ENCODE data around the gene SRRM3. TPM values are rescaled to one million over a fixed set of nuclear protein-coding genes. Genes with fewer than 3 reads are reported as not detected.
"Not testable (repeated sequence)": the region's sequence is repeated elsewhere in the genome, so short reads cannot be mapped to it uniquely, and the experiment has no call there.

Gene SRRM3
- 7.6 TPM for polyA plus RNA-seq (2013, experiment 1 of 2)
- polyA plus RNA-seq (2013, experiment 2 of 2): 5.4 TPM

DNA sequence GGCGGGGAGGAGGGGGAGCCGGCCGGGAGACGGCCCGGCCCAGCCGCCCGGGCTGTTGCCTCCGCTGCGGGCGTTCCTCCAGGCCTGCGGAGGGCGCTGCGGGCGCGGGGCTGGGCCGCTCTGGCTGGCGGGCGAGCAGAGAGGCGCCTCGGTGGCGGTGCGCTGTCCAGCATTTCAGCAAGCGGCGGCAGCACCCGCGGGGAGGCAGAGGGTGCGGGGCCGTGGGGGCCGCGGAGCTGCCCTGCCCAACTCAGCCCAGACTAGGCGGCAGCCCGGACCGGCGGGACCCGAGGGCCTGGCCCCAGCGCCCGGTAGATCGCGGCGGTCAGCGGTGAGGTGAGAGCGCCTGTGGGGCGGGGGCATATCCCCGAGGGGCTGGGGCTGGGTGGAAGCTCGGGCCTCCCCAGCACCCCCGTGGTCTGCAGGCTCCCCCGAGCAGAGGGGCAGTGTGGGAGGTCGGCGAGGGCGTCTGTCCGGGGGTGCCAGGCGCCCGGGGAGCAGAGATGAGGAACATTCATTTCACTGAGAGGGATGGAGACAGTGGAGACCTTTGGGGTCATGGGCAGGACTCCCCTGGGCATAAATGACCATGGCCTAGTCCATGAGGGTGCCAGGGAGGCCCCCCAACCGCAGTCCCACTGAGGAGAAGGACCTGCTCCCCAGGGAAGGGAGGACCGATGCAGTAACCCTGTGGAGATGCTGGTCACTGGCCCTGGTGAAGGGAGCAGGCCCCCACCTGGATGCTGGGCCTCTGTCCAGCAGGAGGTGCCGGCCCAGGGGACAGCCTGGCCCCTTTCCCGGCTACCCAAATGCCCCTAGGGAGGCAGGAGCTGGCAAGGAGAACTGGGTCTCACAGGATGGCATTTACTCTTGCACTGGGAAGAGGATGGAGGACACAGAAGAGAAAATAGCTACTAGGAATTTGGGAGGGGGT, at the start of gene SRRM3:
SRRM3 (plus strand) TSS at position 165 of the 934 bp plus-strand sequence. CDS start 33,171 bp downstream, outside the sequence.
- no peaks in the 10 kb centered on the region for H3K36me3 ChIP-seq (ENCODE audit: control insufficient read depth, insufficient read depth, low read length)
- WGBS, 2 experiments (ENCODE audit: insufficient coverage in 2 of 2): 1 to 4% methylated on average over 31 to 40 of the region's 57 CpGs
- H3K27ac ChIP-seq (ENCODE audit: low read depth, low read length, severe bottlenecking): no peak within 1 kb of the TSS
- H3K9me3 ChIP-seq (ENCODE audit: control insufficient read depth, low read length): no peaks in the 10 kb centered on the region
- H3K4me1 ChIP-seq (ENCODE audit: control insufficient read depth, insufficient read depth, low read length, poor library complexity, severe bottlenecking): no peaks in the 10 kb centered on the region
- H3K4me3 ChIP-seq (ENCODE audit: extremely low read depth, insufficient read depth, low read length, poor library complexity, severe bottlenecking): peak within 1 kb of the TSS; percentile 16

DNA sequence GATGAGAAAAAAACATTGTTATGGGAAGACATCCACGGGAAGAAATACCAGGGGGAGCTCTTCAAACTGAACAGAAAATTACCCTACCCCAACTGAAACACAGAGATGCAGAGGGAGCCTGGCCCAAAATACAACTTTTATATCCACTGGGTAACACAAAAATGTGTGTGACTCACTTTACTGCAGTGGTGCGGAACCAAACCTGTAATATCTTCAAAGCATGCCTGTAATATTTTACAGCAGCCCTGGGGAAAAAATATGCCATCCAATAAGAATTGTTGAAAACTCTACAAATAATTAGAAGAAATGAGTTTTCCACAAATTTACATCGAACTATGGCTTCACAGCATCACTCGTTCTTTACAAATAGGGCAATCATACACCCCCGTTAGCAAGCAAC, 49.8 kb upstream of the SRRM3 start:
- no peaks in the 10 kb centered on the region for H3K9me3 ChIP-seq (ENCODE audit: control insufficient read depth, low read length)
- H3K36me3 ChIP-seq (ENCODE audit: control insufficient read depth, insufficient read depth, low read length): no peaks in the 10 kb centered on the region
- no peak overlapping the region for H3K4me3 ChIP-seq (ENCODE audit: extremely low read depth, insufficient read depth, low read length, poor library complexity, severe bottlenecking)
- H3K27ac ChIP-seq (ENCODE audit: low read depth, low read length, severe bottlenecking): no peak overlapping the region
- 83 to 93% methylated on average over 3 of the region's 5 CpGs for WGBS, 2 experiments (ENCODE audit: insufficient coverage in 2 of 2)
- no peaks in the 10 kb centered on the region for H3K4me1 ChIP-seq (ENCODE audit: control insufficient read depth, insufficient read depth, low read length, poor library complexity, severe bottlenecking)

GRCh38 chr7:76153571-76154230, 48.0 kb upstream of the SRRM3 start:
- H3K4me3 ChIP-seq (ENCODE audit: extremely low read depth, insufficient read depth, low read length, poor library complexity, severe bottlenecking); H3K4me1 ChIP-seq (ENCODE audit: control insufficient read depth, insufficient read depth, low read length, poor library complexity, severe bottlenecking); H3K36me3 ChIP-seq (ENCODE audit: control insufficient read depth, insufficient read depth, low read length); H3K27ac ChIP-seq (ENCODE audit: low read depth, low read length, severe bottlenecking); H3K9me3 ChIP-seq (ENCODE audit: control insufficient read depth, low read length): not testable (repeated sequence)
- WGBS, 2 experiments (ENCODE audit: insufficient coverage in 2 of 2): 85 to 97% methylated on average over 3 to 4 of the region's 5 CpGs

GRCh38 chr7:76155938-76156337, 45.8 kb upstream of the SRRM3 start:
- Histone ChIP-seq H3K4me3 (ENCODE audit: extremely low read depth, insufficient read depth, low read length, poor library complexity, severe bottlenecking) (no peak overlapping the region), H3K4me1 (ENCODE audit: control insufficient read depth, insufficient read depth, low read length, poor library complexity, severe bottlenecking) (no peaks in the 10 kb centered on the region), H3K27ac (ENCODE audit: low read depth, low read length, severe bottlenecking) (no peak overlapping the region), H3K9me3 (ENCODE audit: control insufficient read depth, low read length) (no peaks in the 10 kb centered on the region), H3K36me3 (ENCODE audit: control insufficient read depth, insufficient read depth, low read length) (no peaks in the 10 kb centered on the region)
- WGBS, 2 experiments (ENCODE audit: insufficient coverage in 2 of 2): 98 to 100% methylated on average over 1 to 5 of the region's 6 CpGs

DNA sequence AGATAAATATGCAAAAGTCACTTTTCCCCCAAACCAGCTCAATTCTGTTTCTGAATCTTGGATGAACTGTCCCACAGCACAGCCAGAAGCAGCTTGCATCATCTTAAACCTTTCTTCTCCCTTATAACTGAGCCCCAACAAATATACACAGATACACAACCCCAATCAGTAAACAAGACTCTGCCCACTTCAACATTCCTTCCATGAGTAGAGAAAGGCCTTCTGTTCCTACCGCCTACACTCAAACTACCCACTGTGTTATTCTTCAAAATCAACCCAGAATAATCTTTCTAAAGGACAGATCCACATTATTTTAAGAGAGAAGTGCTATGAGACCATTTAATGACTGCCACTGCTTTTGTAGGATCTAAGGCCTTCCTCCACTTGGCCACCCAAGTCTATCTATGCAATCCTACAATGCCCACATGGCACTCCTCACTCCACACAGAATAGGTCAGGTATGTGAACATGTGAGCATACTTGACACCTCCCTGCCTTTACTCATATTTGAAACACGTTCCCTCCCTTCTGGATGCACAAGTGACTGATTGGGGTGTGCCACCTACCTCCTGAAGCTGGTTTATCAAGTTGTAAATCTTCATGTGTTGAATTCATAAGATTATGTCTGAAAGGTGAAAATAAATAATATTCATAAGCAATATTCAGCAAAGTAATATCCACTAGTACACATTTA, 44.6 kb upstream of the SRRM3 start:
- H3K4me1 ChIP-seq (ENCODE audit: control insufficient read depth, insufficient read depth, low read length, poor library complexity, severe bottlenecking); H3K4me3 ChIP-seq (ENCODE audit: extremely low read depth, insufficient read depth, low read length, poor library complexity, severe bottlenecking); H3K27ac ChIP-seq (ENCODE audit: low read depth, low read length, severe bottlenecking); H3K9me3 ChIP-seq (ENCODE audit: control insufficient read depth, low read length); H3K36me3 ChIP-seq (ENCODE audit: control insufficient read depth, insufficient read depth, low read length): not testable (repeated sequence)
- 100% methylated on average over 1 of the region's 2 CpGs; no CpG with 5 or more reads in 1 of the 2 experiments for WGBS, 2 experiments (ENCODE audit: insufficient coverage in 2 of 2)

- H3K27ac ChIP-seq (ENCODE audit: low read depth, low read length, severe bottlenecking); H3K9me3 ChIP-seq (ENCODE audit: control insufficient read depth, low read length); H3K36me3 ChIP-seq (ENCODE audit: control insufficient read depth, insufficient read depth, low read length); H3K4me3 ChIP-seq (ENCODE audit: extremely low read depth, insufficient read depth, low read length, poor library complexity, severe bottlenecking); H3K4me1 ChIP-seq (ENCODE audit: control insufficient read depth, insufficient read depth, low read length, poor library complexity, severe bottlenecking): not testable (repeated sequence)
- WGBS, 2 experiments (ENCODE audit: insufficient coverage in 2 of 2): 93 to 98% methylated on average over 7 to 9 of the region's 10 CpGs
Observed at GRCh38 chr7:76158416-76158815, 43.3 kb upstream of the SRRM3 start.

GRCh38 chr7:76162416-76163170, 39.1 kb upstream of the SRRM3 start:
- 89 to 91% methylated on average over 1 to 2 of the region's 10 CpGs for WGBS, 2 experiments (ENCODE audit: insufficient coverage in 2 of 2)
- not testable (repeated sequence) for H3K36me3 ChIP-seq (ENCODE audit: control insufficient read depth, insufficient read depth, low read length); H3K9me3 ChIP-seq (ENCODE audit: control insufficient read depth, low read length); H3K4me3 ChIP-seq (ENCODE audit: extremely low read depth, insufficient read depth, low read length, poor library complexity, severe bottlenecking); H3K4me1 ChIP-seq (ENCODE audit: control insufficient read depth, insufficient read depth, low read length, poor library complexity, severe bottlenecking)
- H3K27ac ChIP-seq (ENCODE audit: low read depth, low read length, severe bottlenecking): peak overlapping the region; percentile 87

GRCh38 chr7:76163812-76164211, 37.9 kb upstream of the SRRM3 start:
- H3K4me1 ChIP-seq (ENCODE audit: control insufficient read depth, insufficient read depth, low read length, poor library complexity, severe bottlenecking); H3K36me3 ChIP-seq (ENCODE audit: control insufficient read depth, insufficient read depth, low read length); H3K9me3 ChIP-seq (ENCODE audit: control insufficient read depth, low read length); H3K27ac ChIP-seq (ENCODE audit: low read depth, low read length, severe bottlenecking); H3K4me3 ChIP-seq (ENCODE audit: extremely low read depth, insufficient read depth, low read length, poor library complexity, severe bottlenecking): not testable (repeated sequence)
- WGBS, 2 experiments (ENCODE audit: insufficient coverage in 2 of 2): 43 to 48% methylated on average over 6 to 8 of the region's 8 CpGs

DNA sequence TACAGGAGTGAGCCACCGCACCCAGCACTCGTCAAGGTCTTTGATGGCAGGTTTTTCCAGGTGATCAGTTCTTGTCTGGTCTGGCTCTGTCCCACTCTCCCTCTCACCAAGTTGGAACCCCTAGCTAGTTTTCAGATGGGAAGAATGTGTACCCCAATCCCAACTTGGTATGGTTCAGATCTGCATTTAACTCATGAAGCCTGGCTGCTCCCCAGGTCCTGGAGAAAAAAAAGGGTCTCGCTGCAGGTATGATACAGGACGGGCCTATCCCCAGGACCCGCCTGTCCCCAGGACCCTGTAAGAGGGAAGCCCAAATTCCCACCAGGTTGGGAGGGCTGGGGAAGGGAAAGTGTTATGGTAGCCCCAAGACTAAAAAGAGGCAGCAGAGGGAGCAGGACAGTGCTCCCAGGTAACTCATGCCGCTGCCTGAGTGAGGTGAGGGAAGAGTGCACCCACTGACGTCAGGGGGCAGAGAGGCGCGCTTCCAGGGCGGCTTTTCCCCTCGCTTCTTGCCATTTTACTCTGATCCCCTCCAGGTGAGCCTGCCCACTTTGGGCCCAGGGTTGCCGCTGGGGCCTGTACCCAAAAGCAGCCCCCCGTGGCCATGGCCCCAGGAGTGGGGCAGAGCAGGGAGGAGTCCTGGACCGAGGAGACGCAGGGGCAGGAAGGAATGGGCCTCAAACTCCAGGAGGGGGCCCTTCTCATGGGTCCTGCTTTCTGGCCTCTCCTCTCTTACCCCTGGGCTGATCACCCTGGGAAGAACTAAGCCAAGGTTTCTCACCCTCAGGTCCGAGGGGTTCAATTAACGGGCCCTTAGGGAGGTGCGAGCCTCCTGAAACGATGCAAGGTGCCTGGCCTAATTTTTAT, 36.4 kb upstream of the SRRM3 start:
- WGBS, 2 experiments (ENCODE audit: insufficient coverage in 2 of 2): 93 to 97% methylated on average over 14 to 18 of the region's 19 CpGs
- H3K9me3 ChIP-seq (ENCODE audit: control insufficient read depth, low read length): no peaks in the 10 kb centered on the region
- H3K27ac ChIP-seq (ENCODE audit: low read depth, low read length, severe bottlenecking): no peak overlapping the region
- H3K4me1 ChIP-seq (ENCODE audit: control insufficient read depth, insufficient read depth, low read length, poor library complexity, severe bottlenecking): no peaks in the 10 kb centered on the region
- H3K4me3 ChIP-seq (ENCODE audit: extremely low read depth, insufficient read depth, low read length, poor library complexity, severe bottlenecking): no peak overlapping the region
- H3K36me3 ChIP-seq (ENCODE audit: control insufficient read depth, insufficient read depth, low read length): no peaks in the 10 kb centered on the region

Measured in mesodermal cell (in vitro differentiated cells).